NCI-H2081 treated with DMSO at 0.1 percent for 48 hours (cell line): Measurements from ENCODE around the gene ALDH1A1.

Experiments
- DNase-seq: peaks from one replicate; lab custom pipeline; 2025; lab: John Stamatoyannopoulos, UW

The ALDH1A1 gene

GRCh38 chr9:72855890-72856523 lies 96.8 kb downstream of the ALDH1A1 start:
- DNase-seq = no peak

DNA sequence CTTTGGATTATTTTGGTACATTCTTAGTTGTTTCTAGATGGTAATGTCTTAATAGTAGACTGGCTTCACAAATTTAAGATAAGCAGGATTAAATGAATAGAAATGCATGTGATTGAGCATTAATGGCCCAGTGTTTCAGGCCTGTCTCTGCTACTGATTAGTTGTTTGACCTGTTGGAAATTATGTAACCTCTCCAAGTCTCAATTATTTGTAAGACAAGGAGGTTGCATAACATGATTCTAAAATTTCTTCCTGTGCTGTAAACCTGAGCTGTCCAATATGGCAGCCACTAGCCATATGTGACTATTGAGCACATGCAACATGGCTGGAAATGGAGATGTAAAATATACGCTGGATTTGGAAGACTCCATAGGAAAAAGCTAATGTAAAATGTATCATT lies 97.5 kb downstream of the ALDH1A1 start:
- no peak for DNase-seq
